Hepatocyte (in vitro differentiated cells): Measurements from ENCODE around the gene EVX2. TPM values are rescaled to one million over a fixed set of nuclear protein-coding genes. Genes with fewer than 3 reads are reported as not detected.

Experiments
- DNase-seq: peaks from one replicate; pipeline ENCODE4 v3.0.0-alpha.2; 2016; ENCODE audit warnings: low spot score
- H2AFZ ChIP-seq: fragments of 200-600 bp; sonication (generic); 2 replicates; pipeline ENCODE4 v1.6.0; 2016; ENCODE audit warnings: antibody characterized with exemption, mild to moderate bottlenecking
- H3K27ac ChIP-seq: fragments of 200-600 bp; sonication (generic); 2 replicates; pipeline ENCODE4 v1.5.1; 2016; ENCODE audit warnings: mild to moderate bottlenecking
- H3K27me3 ChIP-seq: fragments of 200-600 bp; sonication (generic); 2 replicates; pipeline ENCODE4 v1.6.1; 2016
- H3K36me3 ChIP-seq: fragments of 200-600 bp; sonication (generic); replicated peaks from 2 replicates; pipeline ENCODE4 v1.5.1; 2016; ENCODE audit warnings: low read depth; ENCODE audit not compliant: insufficient read depth
- H3K4me1 ChIP-seq: fragments of 200-600 bp; sonication (generic); 2 replicates; pipeline ENCODE4 v1.5.1; 2016; ENCODE audit warnings: mild to moderate bottlenecking, moderate library complexity; ENCODE audit not compliant: insufficient read depth
- H3K4me2 ChIP-seq: fragments of 200-600 bp; sonication (generic); 2 replicates; pipeline ENCODE4 v1.6.0; 2016
- H3K4me3 ChIP-seq: fragments of 200-600 bp; sonication (generic); 2 replicates; pipeline ENCODE4 v1.5.1; 2016; ENCODE audit warnings: mild to moderate bottlenecking
- H3K79me2 ChIP-seq: fragments of 200-600 bp; sonication (generic); 2 replicates; pipeline ENCODE4 v1.6.0; 2017; ENCODE audit warnings: mild to moderate bottlenecking
- H3K9me2 ChIP-seq: fragments of 200-600 bp; sonication (generic); replicated peaks from 2 replicates; pipeline ENCODE4 v1.6.0; 2017; ENCODE audit warnings: mild to moderate bottlenecking; ENCODE audit not compliant: insufficient read depth
- H3K9me3 ChIP-seq: fragments of 200-600 bp; sonication (generic); 2 replicates; pipeline ENCODE4 v1.5.1; 2016; ENCODE audit warnings: low read depth, mild to moderate bottlenecking
- H4K20me1 ChIP-seq: fragments of 200-600 bp; sonication (generic); 2 replicates; pipeline ENCODE4 v1.6.0; 2016; ENCODE audit warnings: mild to moderate bottlenecking; ENCODE audit not compliant: insufficient read depth, poor library complexity, severe bottlenecking
- CTCF ChIP-seq: fragments of 200-600 bp; sonication (generic); IDR thresholded peaks from 2 replicates; pipeline ENCODE4 v1.5.1; 2016; ENCODE audit warnings: antibody characterized with exemption, mild to moderate bottlenecking; ENCODE audit not compliant: poor library complexity
- EZH2 ChIP-seq: fragments of 200-600 bp; sonication (generic); IDR thresholded peaks from 2 replicates; pipeline ENCODE4 v1.6.1; 2016; ENCODE audit warnings: antibody characterized with exemption, mild to moderate bottlenecking, borderline replicate concordance
- EZH2phosphoT487 ChIP-seq: fragments of 200-600 bp; sonication (generic); IDR thresholded peaks from one replicate; pipeline ENCODE4 v1.6.1; 2018; ENCODE audit warnings: antibody characterized with exemption, mild to moderate bottlenecking, low read depth, moderate library complexity; ENCODE audit not compliant: unreplicated experiment, severe bottlenecking
- WGBS: methylation state at CpG from one replicate; pipeline ENCODE4 v1.1.6; 2016; ENCODE audit warnings: low lambda C conversion rate; ENCODE audit errors: missing lambda C conversion rate; 5-methylcytosine and 5-hydroxymethylcytosine counted together
- polyA plus RNA-seq: library from polyadenylated mRNA; unstranded; fragments of >200 nt; fragmentation: Nextera tagmentation; extraction: Ambion mirVana; gene quantifications from 2 replicates; pipeline ENCODE4 v1.2.1, GENCODE V29; 2016
- total RNA-seq: library from RNA; depleted of rRNA; stranded (reverse); fragments of >200 nt; gene quantifications from 2 replicates; pipeline ENCODE4 v1.2.3, GENCODE V29; 2014

EVX2 gene
- total and polyA plus RNA-seq, 2 experiments from 2014 or later = 1.7 to 3.5 TPM

DNA sequence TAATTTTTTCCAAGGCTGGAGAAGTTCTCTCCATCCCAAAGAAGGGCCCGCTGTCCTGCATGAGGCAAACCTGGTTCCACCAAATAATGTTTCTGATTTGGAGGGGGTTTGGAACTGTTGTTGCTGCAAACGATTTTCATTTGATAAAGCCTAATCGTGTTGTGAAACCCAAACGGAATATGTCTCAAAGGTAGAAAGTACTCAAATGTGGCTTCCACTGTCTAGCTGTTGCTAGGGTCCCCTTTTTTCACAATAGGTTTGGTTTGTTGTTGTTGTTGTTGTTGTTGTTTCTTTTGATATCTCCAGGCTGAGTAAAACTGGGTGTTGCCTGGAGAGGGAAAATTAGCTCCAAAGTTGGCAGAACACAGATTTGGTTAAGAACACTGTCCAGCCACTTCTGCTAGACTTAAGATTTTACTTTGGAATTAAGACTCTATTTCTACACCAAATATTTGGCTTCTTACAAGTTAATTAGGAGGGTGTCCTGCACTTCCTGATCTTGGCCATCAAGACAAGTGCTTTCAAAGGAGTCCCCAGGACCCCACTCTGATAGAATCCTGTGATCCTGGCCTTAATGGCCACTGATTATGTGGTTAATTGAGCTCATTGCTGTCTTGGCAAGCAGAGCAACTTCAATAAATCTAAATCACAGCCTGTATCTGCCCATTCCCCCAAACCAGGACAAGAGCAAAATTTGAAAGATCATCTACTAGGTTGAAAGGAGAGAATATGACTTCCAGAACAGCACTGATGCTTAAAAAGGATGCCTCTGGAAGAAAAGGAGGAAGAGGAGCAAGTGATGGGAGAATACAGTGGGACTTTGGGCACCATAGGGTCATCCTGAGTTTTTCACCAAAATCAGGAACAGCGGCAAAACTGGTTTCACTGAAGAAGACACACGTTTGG, 5.4 kb upstream of the EVX2 start:
- no peak overlapping the region for H3K4me3 ChIP-seq
- H3K9me2 ChIP-seq = no peaks in the 10 kb centered on the region
- H3K79me2 ChIP-seq = peaks cover 54% of the 10 kb centered on the region
- no peaks in the 10 kb centered on the region for H3K36me3 ChIP-seq
- 36% methylated on average over 6 of the region's 6 CpGs for WGBS
- DNase-seq = no peak
- no peak overlapping the region for H2AFZ ChIP-seq
- H3K27ac ChIP-seq = no peak overlapping the region
- peak overlapping the region; percentile 88 for H3K4me2 ChIP-seq
- peaks cover 7% of the 10 kb centered on the region for H4K20me1 ChIP-seq
- H3K4me1 ChIP-seq = peaks cover 9% of the 10 kb centered on the region
- TF ChIP-seq CTCF (no peak), EZH2 (no peak), EZH2phosphoT487 (no peak)
- H3K27me3 ChIP-seq = peaks cover 95% of the 10 kb centered on the region
- no peaks in the 10 kb centered on the region for H3K9me3 ChIP-seq

DNA sequence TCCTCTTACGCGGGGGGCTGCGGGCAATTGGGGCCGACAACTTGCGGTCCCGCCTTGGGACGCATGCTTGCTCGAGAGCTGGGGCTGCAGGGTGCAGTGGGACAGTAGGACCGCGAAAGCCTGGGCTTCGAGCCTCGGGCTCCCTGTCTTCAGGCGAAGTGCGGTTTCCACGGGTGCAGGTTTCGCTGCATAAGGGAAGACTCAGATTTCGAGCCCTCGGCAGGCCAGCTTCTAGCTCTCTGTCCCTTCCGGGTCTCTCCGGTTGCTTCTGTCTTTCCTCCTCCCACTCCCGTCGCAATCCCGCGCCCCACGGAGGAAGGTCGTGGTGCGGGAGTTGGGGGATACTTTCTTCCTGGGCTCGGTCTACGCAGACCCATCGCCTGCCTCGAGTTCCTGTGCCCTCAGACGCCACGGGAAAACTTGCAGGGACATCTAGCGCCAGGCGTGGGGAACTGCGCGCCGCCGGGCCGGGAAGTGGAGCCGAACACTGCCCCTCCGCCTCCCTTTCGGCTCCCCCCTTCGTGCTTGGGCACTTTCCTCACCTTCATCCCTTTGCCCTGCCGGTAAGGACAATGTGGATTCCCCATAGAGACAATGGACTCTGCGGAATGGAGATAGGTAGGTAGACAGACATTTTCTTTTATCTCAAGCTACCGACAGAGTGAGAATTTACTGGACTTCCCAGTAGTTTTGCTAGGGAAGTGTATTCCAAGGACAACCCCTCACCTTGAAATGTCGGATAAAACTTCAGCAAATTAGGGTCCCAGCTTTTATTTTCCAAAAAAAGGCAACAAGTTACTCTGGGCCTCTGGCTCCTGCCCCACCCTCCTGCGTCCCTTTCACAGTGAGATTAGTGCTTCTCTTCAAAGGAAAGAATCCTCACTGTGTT, 4.5 kb upstream of the EVX2 start:
- no peaks in the 10 kb centered on the region for H4K20me1 ChIP-seq
- no peaks in the 10 kb centered on the region for H3K36me3 ChIP-seq
- H3K9me2 ChIP-seq = no peaks in the 10 kb centered on the region
- peak overlapping the region; percentile 48 for H3K27ac ChIP-seq
- DNase-seq = peak; percentile 76
- H2AFZ ChIP-seq = peak overlapping the region; percentile 59
- WGBS = 5% methylated on average over 49 of the region's 49 CpGs
- peaks cover 53% of the 10 kb centered on the region for H3K79me2 ChIP-seq
- H3K4me3 ChIP-seq = peak overlapping the region; percentile 50
- H3K9me3 ChIP-seq = no peaks in the 10 kb centered on the region
- TF ChIP-seq EZH2 (peak; percentile 78), CTCF (peak; percentile 78), EZH2phosphoT487 (no peak)
- peak overlapping the region; percentile 88 for H3K4me2 ChIP-seq
- peaks cover 95% of the 10 kb centered on the region for H3K27me3 ChIP-seq
- peaks cover 9% of the 10 kb centered on the region for H3K4me1 ChIP-seq

DNA sequence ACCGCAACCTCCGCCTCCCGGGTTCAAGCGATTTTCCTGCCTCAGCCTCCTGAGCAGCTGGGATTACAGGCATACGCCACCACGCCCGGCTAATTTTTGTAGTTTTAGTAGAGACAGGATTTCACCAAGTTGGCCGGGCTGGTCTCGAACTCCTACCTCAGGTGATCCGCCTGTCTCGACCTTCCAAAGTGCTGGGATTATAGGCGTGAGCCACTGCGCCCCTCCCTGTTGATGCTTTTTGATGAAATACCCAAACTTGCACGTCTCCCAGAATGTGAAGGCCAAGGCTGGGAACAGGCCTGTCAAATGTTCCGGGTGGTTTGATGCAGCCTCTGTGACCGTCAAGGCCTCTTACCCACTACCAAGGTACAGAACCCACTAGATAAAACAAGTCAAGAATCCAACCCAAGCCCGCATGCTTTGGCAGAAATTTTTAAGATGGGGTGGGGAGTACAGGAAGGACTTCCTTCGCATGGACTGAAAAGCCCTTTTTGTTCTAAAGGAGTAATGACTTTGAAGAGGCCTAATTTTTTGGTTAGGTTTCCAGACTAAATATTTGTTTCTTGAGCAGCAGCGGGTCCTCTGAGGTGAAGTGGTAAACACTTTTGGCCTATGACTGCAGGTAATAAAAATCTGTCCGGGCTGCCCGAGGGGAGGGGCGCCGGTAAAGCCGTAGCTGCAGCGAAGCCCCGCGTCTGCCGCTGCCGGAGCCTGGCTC, 3.7 kb upstream of the EVX2 start:
- H3K9me2 ChIP-seq = no peaks in the 10 kb centered on the region
- 29% methylated on average over 29 of the region's 29 CpGs for WGBS
- DNase-seq = no peak
- peak overlapping the region; percentile 50 for H3K4me3 ChIP-seq
- peak overlapping the region; percentile 48 for H3K27ac ChIP-seq
- peak overlapping the region; percentile 59 for H2AFZ ChIP-seq
- H3K4me1 ChIP-seq = peaks cover 11% of the 10 kb centered on the region
- no peaks in the 10 kb centered on the region for H3K9me3 ChIP-seq
- TF ChIP-seq EZH2 = no peak
- no peak for TF ChIP-seq CTCF
- TF ChIP-seq EZH2phosphoT487 = no peak
- H3K36me3 ChIP-seq = no peaks in the 10 kb centered on the region
- peaks cover 59% of the 10 kb centered on the region for H3K79me2 ChIP-seq
- H3K4me2 ChIP-seq = peak overlapping the region; percentile 88
- peaks cover 98% of the 10 kb centered on the region for H3K27me3 ChIP-seq
- no peaks in the 10 kb centered on the region for H4K20me1 ChIP-seq
